Esophagus squamous epithelium (tissue), 4 donors: ENCODE results near the gene RAB40C.

Experiments
- CTCF ChIP-seq, 6 experiments: fragments of 450-650 bp in 4 of 6; fragments of 200-600 bp in 2 of 6; sonication (generic) in 2 of 6; IDR thresholded peaks; one replicate each; pipeline ENCODE4 v1.5.1; 2016 to 2019; ENCODE audit warnings: antibody characterized with exemption in 6 of 6, mild to moderate bottlenecking in 4 of 6, moderate library complexity in 4 of 6
- POLR2A ChIP-seq, 4 donors: fragments of 450-650 bp; IDR thresholded peaks; one replicate each; pipeline ENCODE4 v1.6.1; 2017; ENCODE audit warnings: antibody characterized with exemption in 4 of 4, mild to moderate bottlenecking in 4 of 4, moderate library complexity in 3 of 4

DNA sequence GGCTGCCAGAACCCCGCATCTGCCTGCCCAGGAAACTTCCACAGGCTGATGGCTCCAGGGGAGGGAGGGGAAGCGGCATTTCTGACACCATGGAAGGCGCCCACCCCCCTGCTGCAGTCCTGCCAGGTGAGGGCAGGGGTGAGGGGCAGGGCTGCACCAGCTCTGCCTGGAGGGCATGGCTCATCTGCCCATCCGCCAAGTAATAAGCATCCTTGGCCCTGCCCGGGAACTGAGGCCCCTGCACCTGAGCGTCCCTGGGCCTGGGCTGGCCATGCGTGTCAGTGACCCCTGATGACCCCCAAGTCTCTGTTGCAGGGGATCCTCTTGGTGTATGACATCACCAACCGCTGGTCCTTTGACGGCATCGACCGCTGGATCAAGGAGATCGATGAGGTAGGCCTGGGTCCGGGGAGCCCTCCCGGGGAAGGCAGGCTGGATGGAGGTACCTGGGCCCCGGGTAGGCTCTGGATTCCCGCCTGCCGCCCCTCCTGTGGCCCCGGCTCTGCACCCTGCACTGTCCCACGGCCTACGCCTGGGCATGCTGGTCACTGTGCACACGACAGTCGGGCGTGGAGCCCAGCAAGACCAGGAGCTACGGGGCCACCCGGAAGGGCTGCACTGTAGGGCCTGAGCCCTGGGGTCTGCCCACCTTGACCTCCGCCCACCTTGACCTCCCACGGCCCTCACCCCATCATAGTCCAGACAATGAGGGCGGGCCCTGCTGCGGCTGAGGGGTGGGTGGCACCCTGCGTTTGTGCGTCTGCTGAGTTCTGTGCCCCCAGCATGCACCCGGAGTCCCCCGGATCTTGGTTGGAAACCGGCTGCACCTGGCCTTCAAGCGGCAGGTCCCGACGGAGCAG, 35.5 kb downstream of the RAB40C start:
- TF ChIP-seq CTCF (IDR thresholded peaks at IDR 0.05) (no peak), POLR2A (IDR thresholded peaks at IDR 0.05) (no peak)
